Epithelial cell of esophagus (primary cell): ENCODE results near the gene ING1.
"Not testable (repeated sequence)": the region's sequence is repeated elsewhere in the genome, so short reads cannot be mapped to it uniquely, and the experiment has no call there.

Source experiments
- DNase-seq: peaks from one replicate; pipeline ENCODE4 v3.0.0; 2010; ENCODE audit warnings: low read depth
- H3K4me3 ChIP-seq: 2 replicates; pipeline ENCODE4 v1.5.1; 2011; ENCODE audit warnings: mild to moderate bottlenecking, low read length, control low read depth
- CTCF ChIP-seq: IDR thresholded peaks from 2 replicates; pipeline ENCODE4 v1.5.1; 2011; ENCODE audit warnings: low read depth, mild to moderate bottlenecking, low read length, control low read depth, inconsistent platforms; ENCODE audit not compliant: insufficient read depth; ENCODE audit errors: missing control alignments

Gene ING1

GRCh38 chr13:110722971-110723370 is 9.5 kb downstream of the ING1 start:
- TF ChIP-seq CTCF: no peak
- DNase-seq: peak; percentile 45

GRCh38 chr13:110723598-110723997 is 10.1 kb downstream of the ING1 start:
- no peak overlapping the region for H3K4me3 ChIP-seq
- TF ChIP-seq CTCF: no peak
- no peak for DNase-seq

More at GRCh38 chr13:110722971-110723370, 9.5 kb downstream of the ING1 start:
- no peak overlapping the region for H3K4me3 ChIP-seq

GRCh38 chr13:110726153-110726552 is 12.7 kb downstream of the ING1 start:
- DNase-seq, H3K4me3 ChIP-seq: not testable (repeated sequence)

GRCh38 chr13:110726726-110727125 is 13.2 kb downstream of the ING1 start:
- no peak overlapping the region for H3K4me3 ChIP-seq
- TF ChIP-seq CTCF: no peak
- no peak for DNase-seq

GRCh38 chr13:110731072-110731471 is 17.6 kb downstream of the ING1 start:
- no peak overlapping the region for H3K4me3 ChIP-seq
- TF ChIP-seq CTCF: no peak
- no peak for DNase-seq

GRCh38 chr13:110734561-110734960 is 21.1 kb downstream of the ING1 start:
- DNase-seq: no peak
- TF ChIP-seq CTCF: no peak
- H3K4me3 ChIP-seq: no peak overlapping the region

- no peak for DNase-seq
- no peak for TF ChIP-seq CTCF
- no peak overlapping the region for H3K4me3 ChIP-seq
These were observed 24.1 kb downstream of the ING1 start for GRCh38 chr13:110737555-110737954.

GRCh38 chr13:110743687-110744086 is 30.2 kb downstream of the ING1 start:
- H3K4me3 ChIP-seq: no peak overlapping the region
- no peak for DNase-seq
- no peak for TF ChIP-seq CTCF
